Non-pigmented ciliary epithelial cell (primary cell): ENCODE data around the gene MB.
A peak's percentile ranks its signal among the peaks of the same experiment; 100 is the strongest.

ENCODE experiments used
- DNase-seq: peaks from one replicate; pipeline ENCODE4 v3.0.0-alpha.2; 2010; ENCODE audit warnings: low read depth

The MB gene

DNA sequence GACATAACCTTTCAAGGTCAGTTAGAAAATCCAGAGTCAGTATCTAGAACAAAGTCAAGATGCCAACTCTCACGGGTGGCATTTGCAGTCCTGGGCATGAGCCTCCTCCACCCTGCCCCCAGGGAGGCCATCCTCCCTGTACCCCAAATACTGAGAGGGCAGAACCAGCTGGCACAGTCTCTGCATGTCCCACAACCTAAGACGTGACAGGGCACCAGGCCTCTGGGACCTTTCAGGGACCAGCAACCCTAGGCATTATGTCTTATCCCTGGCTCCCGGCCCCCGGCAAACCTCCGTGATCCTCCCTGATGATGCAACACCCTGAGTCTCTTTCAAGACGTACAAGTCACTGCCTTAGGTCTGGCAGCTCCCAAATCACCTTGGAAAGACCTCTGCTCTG is 2.0 kb downstream of the MB start:
- no peak for DNase-seq

DNA sequence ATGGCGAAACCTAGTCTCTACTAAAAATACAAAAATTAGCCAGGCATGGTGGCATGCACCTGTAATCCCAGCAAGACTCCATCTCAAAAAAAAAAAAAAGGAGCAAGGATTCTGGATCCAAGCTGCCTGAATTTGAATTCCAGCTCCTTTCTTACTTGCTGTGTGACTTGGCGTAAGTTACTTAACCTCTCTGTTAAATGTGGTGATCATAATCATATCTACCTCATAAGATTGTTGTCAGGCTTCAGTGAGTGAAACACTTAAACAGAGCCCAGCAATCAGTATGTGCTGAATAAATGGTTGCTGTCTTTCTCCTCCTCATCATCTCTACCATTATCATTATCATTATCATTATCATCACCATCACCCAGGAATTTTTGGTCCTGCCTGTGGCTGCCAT is 2.7 kb downstream of the MB start:
- DNase-seq: no peak

DNA sequence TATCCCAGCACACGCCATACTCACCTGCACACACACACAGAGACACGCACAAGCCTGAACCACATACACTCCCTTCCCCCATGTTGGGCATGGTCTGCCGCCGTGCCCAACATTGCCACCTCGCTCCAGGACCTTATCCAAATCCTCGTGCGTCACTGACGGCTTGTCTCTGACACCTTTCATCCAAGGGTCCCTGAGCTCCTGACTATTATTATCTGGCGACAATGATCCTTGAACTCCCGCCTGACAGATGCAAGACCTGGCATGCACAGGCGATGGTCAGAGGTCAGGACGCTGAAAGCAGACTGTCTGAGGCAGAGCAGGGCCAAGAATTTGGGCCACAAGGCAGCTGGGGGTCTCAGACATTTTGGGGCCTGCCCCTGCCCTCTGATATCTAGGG is 4.2 kb downstream of the MB start:
- no peak for DNase-seq

DNA sequence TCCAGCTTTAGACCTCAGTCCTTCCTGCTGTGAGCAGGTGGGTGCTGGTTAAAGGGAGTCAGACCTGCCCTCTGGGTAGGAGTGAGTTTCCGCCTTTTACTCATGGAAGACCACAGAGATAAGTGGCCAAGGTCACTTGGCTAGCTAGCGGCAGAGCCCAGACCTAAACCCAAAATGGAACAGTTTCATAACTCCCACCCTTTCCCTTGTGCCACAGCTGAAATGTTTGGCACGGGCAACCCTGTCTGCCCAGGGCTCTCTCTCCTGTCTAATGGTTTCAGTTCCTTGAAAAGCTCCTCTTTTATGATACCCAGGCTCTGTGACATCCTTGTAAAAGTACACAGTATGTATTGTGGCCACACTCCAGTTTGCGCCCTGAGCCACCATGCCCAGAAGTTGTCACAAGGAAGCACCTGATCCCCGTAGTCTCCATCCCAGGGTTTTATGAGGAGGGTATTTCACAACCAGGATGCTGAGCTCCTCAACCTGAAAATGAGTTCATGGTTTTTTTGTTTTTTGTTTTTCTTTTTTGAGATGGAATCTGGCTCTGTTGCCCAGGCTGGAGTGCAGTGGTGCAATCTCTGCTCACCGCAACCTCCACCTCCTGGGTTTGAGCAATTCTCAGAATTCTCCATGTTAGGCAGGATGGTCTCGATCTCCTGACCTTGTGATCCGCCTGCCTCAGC is 5.1 kb downstream of the MB start:
- DNase-seq: no peak

DNA sequence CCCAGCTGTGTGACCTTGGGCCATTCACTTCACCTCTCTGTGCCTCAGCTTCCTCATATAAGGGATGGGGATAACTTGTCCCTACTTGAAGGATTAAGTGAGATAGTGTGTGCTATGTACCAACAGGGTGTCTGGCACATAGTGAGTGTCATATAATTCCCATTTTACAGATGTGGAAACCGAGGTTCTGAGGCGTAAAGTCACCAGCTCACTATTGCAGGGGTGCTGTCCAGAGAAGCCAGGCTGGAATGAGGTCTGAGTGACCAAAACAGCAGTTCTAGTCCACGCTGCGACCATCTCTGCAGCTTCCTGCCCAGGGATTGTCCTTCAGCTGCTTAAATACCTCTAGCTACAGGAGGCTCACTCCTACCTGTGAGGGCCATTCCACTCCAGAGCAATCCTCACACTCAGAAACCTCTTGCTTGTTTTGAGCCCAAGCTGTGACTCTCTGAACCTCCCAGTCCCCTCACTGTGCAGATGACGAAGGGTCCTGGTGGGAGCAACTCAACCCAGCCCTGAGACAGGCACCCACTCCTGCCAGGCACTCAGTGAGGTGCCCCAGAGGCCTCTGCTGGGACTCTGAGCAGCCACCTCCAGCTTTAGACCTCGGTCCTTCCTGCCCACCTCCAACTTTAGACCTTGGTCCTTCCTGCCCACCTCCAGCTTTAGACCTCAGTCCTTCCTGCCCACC is 5.8 kb downstream of the MB start:
- DNase-seq: no peak

DNA sequence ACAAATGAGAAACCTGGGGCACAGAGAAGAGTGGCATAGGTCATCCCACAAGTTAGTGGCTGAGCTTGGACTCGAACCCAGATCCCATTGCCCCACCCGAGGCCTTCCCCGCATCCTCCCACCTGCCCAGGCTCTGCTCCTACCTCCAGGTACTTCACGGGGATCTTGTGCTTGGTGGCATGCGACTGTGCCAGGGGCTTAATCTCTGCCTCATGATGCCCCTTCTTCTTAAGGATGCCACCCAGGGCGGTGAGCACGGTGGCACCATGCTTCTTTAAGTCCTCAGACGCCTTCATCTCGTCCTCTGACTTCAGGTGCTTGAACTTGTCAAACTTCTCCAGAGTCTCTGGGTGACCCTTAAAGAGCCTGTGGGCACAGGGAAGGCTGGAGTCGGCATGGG is 6.4 kb downstream of the MB start:
- DNase-seq: no peak

DNA sequence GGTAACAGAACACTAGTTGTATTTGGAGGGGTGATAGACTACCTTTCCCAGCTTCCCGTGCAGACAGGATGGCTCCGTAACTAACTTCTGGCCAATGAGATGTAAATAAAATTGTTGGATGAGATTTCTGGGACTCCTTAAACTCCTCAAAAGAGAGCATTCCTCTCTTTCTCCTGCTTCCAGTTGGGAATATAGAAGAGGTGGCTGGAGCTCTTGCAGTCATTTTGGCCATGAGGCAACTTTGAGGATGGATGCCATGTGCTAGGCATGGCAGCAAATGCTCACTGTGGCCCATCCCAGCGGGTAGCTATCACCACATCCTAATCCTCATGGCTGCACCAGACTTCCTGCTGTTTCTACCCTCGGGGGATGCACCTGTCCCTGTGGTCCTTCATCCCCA is 7.4 kb downstream of the MB start:
- no peak for DNase-seq

DNA sequence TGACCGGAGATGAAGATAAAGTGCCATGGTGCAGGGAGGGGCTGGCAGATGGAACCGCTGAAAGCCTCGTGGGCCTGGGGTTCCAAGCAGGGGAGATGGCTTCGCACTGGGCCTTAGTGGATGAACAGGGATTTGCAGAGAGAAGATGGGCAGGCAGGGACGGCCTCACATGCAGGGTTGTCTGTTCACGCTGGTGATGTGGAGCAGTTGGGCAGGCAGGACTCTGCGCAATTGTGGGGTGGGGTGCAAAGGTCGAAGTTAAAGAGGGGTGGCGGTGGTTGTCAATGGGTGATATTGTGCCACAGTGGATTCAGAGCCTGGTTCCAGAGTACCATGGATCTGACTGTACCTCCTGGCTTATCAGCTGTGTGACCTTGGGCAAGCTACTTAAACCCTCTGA is 7.9 kb downstream of the MB start:
- DNase-seq: no peak

DNA sequence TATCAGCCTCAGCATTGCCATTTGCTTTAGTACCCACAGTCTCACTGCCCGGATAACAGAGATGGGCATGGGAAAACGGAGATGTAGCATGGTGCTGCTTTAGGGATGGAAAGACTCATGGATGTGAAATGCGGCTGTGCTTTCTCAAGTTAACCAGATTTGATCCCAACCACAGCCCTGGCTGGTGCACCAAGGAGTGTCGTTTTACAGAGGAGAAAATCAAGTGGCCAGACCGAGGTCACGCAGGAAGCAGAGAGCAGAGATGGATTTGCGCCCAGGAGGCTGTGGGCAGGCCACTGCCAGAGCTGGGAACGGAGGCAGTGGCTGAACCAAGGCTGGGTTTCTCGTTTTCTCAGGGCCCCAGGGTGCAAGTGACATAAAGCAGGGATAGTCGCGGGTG is 9.0 kb downstream of the MB start:
- no peak for DNase-seq

DNA sequence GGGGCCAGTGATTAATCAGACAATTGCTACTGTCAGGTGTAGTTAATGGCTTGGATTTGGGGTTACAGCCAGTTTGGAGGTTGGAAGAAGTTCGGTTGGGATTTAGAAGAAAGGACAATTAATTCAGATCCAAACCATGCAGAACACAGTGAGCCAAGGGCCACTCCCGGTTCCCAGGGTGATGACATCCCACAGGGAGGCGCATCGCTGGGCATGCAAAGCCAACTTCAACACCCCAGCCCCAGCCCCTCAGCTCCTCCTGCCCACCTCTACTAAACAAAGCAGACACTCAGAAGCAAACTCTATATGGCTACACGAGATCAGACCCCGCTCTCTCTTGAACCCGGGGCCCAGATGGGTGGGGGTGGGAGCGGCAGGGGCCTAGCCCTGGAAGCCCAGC is 10.2 kb downstream of the MB start:
- no peak for DNase-seq

DNA sequence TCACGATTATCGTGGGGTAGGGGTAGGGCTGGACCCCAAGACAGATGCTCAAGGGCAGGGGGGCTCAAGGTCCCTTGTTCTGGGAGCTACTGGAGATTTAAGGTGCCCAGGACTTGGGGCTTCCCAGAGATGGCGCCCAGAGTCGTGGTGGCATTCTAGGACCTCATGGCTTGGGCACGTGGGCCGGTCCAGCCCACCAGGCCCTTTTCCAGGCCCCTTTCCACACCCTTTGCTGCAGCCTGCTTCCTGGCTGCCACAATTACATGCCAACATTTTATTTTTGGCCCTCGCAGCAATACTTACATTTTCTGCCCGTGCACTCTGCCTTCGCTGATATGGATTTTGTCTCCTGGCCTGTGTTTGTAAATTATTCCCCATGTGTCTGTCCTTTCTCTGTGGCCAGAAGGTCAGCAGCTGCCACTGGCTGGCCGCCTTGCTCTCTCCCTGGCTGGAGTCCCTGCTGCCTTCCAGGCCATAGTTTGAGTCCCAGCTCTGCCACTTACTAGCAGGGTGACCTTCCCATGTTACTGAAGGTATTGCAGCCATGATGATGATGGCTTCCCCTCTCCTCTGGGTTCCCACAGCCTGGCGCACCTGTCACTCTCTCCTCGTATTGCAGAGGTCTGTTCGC is 11.2 kb downstream of the MB start:
- no peak for DNase-seq

DNA sequence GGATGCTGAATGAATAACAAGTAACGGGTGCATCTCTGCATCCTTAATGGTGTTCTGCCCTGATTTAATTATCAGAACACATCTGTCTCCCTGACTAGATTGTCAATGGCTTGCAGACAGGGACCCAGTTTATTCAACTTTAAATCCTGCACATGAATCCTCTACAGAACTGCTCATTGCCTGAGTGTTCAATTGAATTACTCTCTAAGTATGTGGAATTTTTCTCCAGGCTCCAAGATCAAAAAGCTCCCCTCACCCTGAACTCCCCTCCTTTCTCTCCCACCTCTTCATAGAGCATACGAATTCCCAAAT is 11.8 kb downstream of the MB start:
- DNase-seq: no peak

DNA sequence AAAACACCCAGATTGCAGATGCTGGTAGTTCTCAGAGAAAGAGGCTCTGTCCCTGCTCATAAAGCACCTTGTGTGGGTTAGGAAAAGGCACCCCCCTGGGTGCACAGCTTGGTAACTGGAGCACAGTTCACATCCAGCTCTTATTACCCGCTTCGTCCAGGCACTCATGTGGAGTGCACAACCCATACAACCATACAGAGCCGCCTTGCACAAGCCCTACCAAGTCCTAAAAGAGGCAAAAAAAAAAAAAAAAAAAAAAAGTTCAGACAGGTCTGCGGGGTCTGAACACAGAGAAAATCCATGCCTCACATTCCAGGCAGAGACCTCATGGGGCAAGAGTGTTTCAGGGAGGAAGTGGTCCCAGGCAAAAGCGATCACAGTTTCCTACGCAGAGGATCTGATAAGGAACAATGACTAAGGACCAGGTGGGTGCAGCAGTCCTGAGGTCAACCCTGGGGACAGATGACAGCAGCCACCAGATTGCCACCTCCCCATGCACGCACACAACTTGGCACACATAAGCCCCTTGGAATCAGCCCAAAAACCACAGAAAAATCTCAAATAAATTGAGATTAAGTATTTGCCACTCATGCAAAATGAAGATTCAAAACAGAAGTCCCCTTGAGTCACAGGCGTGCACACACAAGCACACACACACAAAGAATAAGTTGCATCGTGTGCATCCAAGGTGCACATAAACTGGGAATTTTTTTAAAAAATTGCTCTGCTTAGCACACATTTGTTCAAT is 12.3 kb downstream of the MB start:
- DNase-seq: no peak

DNA sequence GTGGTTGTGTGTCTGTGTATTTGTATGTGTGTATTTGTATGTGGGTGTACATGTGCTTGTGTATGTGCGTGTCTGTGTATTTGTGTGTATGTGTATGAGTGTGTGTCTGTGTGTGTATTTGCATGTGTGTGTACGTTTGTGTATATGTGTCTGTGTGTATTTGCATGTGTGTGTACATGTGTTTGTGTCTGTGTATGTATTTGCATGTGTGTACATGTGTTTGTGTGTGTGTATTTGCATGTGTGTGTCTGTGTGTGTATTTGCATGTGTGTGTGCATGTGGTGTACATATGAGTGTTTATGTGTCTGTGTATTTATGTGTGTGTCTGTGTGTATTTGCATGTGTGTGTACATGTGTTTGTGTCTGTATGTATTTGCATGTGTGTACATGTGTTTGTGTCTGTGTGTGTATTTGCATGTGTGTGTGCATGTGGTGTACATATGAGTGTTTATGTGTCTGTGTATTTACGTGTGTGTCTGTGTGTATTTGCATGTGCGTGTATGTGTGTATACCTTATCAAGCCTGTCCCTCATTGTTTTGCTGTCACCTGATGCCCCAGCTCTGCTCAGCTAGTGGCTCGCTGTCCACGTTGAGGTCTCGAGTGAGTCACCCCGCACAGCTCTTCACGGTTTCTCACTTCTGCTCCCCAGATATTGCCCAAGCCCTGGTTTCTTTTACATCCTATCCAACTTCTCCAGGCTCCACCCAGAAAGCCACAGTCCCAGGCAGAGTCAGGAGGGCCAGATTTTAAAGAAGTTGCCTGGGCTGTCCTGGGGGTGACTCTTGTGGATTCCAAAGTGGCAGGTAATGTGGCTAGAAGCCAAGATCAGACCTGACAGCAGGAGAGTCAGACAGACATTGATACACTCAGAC is 15.2 kb downstream of the MB start:
- DNase-seq: peak; percentile 42

DNA sequence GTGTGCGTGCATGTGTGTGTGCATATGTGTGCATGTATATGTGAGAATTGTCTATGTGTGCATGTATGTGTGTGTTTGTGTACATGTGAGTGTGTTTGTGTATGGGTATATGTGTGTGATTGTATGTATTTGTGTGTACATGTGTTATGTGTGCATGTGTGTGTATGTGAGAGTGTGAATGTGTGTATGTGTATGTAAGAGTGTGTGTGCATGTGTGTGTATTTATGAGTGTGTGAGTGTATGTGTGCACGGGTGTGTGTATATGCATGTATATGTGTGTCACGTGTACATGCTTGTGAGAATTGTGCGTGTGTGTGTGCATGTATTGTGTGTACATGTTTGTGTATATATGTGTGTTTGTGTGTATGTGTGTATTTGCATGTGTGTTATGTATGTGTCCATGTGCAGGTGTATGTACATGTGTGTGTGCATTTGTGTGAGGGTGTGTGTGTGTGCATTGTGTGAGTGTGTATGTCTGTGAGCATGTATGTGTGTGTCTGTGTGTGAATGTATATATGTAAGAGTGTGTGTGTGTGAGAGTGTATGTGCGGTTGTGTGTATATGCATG is 16.0 kb downstream of the MB start:
- no peak for DNase-seq

DNA sequence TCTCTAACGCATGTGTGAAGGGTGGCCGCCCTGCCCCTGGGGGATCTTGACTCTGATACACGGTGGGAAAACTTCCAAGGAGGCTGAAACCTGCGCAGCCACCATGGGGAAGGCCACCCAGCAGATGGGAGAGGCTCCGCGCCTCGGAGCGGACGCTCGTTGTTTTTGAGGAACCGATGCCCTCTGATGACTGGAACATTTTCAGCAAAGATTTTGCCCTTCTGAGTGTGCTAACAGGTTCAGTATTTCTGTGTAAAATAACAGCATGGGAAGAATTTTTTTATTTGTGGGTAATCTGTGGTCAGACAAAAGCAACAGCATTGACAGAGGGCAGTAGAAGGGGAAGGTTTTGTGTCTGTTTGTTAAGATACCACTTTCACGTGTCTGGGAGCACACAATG is 16.7 kb downstream of the MB start:
- DNase-seq: no peak

DNA sequence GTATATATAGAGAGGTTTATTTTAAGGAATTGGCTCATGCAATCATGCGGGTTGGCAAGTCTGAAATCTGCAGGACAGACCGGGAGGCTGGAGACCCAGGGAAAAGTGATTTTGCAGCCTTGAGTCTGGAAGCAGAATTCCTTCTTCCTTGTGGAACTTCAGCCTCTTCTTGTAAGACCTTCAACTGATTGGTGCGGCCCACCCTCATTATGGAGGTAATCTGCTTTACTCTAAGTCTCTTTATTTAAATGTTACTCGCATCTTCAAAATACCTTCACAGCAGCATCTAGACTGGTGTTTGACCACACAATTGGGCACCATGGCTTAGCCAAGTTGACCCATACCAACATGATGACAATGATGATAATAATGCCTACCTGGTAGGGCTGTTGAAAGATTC is 17.8 kb downstream of the MB start:
- DNase-seq: no peak

DNA sequence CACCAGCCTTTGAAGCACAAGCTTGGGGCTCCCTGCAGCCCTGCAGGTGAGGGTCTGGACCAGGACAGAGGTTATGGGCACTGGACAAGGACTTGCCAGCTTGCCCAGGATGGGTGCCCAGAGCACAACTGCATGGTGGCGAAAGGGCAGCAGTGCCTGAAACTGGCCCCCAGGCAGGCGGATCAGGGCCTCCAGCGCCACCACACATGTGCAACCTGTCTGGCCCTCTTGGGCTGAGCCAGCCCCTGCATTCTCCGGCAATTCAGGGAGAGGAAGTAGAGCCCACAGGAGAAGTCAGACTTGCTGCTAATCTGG is 18.8 kb downstream of the MB start:
- no peak for DNase-seq

DNA sequence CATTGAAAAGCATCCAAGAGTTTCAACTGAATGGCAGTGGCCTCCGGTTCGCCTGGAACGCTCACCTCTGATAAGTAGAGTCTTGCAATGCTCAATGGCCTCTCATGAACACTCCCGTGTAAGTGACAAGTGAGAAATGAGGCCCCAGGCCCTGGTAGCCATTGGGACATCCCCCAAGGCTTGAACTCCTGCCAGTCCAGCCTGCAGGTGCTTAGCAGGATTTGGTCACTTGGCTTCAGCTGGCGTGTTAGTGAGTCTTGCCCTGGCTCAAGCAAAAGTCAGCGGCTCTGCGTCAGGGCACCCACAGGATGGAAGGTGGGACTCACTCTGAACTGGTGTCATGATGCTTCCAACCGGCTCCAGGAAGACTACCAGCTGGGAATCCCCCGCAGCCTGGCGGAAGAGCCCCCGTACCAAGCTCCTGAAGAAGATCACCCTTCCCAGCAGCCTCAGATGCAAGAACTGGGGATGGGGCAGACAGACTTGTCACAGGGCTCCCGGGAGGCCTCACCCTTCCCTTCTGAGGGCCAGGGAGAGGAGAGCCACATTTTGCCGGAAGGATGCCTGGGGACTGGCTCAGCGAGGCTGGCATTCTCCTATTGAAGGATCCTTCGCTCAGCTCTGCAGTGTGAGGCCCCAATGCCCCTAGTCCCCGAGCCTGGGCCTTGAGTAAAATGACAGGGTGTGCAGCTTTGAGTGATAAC is 19.3 kb downstream of the MB start:
- no peak for DNase-seq

DNA sequence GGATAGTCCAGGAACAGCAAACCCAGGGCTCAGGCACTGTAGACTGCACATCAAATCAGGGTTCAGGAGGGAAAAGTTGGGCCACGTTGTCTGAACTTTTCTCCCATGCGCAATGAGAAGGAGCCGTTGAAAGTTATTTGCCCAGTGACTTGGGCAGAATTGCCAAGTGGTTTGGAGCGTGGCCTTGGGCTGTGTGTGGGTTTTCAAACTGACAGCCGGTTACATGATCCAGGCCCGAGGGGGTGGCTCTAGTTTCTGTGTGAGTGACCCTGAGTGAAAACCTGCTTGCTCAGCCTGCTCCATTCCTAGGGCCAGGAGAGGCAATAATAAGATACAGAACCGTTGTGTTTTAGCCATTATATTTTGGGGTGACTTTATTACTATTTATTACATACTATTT is 20.3 kb downstream of the MB start:
- DNase-seq: no peak

DNA sequence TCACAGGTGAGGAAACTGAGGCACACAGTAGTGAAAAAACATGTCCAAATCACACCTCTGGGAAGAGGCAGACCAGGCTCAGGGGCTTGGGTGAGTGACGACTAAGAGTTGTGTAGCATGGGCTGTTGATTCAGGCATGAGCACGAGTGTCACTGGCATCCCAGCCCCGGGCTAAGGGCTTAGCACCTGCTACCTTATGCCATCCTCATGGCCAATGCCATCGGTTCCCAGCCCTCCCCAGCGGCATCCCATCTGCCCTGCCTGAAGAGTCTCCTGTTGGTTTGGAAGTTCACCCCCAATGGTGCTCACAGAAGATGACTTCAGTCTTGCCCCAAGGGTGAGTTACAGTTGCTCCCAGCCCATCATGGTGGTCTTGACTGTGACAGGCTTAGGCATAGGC is 22.4 kb downstream of the MB start:
- DNase-seq: no peak
